HTERT RPE-1 (cell line): ENCODE results near the gene LVRN.

ENCODE experiments used
- in situ Hi-C: fragments of 300-500 bp; cut with MboI; formaldehyde crosslinking; loops from 4 replicates; pipeline ENCODE4 v1.14.3; 2020; ENCODE audit warnings: low sequenced_read_pairs

Gene LVRN

DNA sequence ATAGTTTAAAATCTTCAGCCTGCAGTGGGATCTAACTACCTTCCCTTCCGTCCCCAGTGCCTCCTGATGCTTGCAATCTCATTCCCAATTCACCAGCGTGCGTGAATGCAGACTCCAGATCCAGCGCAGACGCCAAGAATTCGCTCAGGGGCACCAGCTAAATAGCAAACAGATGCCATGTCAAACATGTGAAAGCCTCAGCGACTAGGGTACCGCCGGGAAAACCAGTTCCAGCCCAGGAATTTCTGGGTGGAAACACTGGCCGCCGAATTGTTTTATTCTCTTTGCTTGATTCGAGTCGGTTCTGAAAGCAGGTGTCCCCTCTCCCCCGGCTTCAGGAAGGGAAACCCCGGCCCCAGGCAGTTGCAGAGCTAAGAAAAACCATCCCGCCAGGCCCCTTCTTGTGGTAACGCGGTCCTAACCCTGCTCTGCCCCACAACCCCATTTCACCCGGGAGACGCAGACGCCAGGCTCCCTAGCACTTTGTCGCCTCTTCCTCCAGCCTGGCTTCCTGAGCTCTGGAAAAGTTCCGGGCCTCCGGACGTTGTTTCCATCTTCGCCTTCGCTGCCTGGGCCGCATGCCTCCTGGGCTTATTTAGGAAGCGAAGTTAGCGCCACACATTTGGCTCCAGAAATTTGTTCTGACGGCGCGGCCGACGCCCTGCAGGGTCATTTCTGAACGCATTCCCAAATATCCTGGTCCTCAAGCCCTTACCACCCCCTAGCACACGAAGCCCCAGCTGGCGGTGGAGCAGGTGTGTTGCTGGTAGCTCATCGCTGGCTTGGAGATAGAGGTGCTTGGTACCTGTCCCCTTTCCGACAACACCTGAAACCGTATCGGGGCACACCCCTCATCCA, 665 bp upstream of the LVRN start:
- in situ Hi-C loops = no loop called here

DNA sequence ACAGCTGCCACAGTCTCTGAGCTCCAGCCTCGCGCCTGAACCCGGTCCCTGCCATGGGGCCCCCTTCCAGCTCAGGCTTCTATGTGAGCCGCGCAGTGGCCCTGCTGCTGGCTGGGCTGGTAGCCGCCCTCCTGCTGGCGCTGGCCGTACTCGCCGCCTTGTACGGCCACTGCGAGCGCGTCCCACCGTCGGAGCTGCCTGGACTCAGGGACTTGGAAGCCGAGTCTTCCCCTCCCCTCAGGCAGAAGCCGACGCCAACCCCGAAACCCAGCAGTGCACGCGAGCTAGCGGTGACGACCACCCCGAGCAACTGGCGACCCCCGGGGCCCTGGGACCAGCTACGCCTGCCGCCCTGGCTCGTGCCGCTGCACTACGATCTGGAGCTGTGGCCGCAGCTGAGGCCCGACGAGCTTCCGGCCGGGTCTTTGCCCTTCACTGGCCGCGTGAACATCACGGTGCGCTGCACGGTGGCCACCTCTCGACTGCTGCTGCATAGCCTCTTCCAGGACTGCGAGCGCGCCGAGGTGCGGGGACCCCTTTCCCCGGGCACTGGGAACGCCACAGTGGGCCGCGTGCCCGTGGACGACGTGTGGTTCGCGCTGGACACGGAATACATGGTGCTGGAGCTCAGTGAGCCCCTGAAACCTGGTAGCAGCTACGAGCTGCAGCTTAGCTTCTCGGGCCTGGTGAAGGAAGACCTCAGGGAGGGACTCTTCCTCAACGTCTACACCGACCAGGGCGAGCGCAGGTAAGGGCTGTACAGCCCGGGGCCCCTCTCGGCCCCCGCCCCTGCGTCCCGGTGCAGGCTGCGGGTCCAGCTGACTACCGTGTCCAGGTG, 509 bp downstream of the LVRN start:
- in situ Hi-C loops = no loop called here

DNA sequence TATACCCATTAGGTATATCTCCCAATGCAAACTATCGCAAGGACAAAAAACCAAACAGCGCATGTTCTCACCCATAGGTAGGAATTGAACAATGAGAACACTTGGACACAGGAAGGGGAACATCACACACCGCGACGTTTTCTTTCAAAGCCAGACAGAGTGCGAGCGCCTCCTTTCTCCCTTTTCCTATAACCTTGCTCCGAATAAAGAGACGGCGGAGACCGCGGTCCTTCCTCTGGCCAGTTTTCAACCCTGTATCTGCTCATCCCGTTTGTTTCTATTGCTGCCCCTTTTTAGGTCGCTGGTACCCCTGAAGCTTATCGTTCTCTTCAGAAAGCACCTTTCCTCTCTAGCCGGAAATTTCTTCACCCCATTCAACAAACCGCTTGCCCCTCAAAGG, 1.3 kb downstream of the LVRN start:
- in situ Hi-C loops = no loop called here

DNA sequence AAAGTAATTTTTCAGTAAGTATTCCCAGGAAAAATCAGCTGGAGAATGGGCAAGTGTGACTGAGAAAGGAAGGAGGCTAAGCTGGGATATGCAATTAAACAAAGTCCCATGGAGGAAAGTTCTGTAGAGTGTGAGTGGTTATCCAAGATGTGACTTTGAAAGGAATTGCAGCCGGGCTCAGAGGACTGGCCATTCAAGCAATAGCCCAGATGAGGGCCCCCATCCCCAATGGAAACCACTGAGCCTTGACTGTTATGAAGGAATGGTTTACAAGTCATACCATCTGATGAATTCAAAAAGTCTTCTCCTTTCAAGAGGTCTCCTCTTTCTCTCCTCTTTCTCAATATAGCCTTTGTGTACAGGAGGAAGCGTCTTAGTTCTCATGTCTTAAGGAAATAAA, 6.5 kb downstream of the LVRN start:
- in situ Hi-C loops = no loop called here

DNA sequence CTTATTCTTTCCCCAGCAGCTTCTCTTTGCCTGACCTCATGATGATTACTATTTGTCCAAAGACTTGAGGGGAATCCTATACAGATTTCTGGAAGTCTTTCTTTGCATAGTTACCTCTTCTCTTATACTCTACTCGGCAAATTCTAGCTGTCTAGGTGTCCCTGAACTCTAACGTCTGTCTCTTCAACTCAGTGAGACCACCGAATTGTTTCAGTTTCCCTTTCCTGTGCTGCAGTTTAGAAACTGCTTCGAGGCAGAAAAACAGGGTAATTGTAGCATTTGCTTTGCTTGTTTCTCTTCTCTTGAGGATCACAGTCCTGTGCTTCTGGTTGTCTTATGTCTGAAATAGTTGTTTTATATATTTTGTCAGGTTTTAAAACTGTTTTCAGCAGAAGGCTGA, 14.8 kb downstream of the LVRN start:
- in situ Hi-C loops = no loop called here

DNA sequence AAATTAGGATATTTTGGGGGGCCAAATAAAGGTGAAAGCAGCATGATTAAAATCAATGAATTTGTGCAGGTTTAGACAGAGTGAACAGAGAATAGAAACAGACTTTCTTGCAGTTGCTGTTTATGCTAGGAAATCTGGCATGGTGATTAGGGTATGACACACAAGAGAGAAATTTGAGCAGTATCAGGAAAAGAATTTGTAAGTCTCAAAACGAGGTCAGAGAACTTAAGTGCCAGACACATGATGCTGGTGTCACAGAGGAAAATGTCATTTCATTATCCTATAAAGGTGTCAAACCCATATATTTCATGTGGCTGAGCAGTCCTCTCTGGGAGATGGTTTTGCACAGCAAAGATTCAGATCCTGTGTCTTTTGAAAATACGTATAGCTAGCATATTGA, 15.7 kb downstream of the LVRN start:
- in situ Hi-C loops = no loop called here

DNA sequence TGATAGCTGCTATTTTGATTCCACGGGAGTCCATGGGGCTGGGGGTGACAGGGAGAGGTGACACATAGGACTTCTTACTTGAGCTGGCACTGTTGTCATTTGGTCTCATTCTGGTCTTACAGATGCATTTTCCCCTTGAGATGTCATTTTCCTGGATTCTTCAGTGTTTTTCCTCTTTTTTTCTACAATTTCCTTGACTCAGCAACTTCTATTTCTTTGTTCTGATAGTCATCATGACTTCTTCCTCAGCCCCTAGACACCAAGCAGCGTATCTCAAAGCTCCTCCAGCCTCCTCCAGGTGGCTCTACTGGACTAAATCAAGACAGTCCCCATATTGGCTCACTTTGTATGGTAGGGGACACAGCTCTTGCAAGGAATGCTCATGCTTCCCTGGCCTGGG, 16.5 kb downstream of the LVRN start:
- in situ Hi-C loops = no loop called here

DNA sequence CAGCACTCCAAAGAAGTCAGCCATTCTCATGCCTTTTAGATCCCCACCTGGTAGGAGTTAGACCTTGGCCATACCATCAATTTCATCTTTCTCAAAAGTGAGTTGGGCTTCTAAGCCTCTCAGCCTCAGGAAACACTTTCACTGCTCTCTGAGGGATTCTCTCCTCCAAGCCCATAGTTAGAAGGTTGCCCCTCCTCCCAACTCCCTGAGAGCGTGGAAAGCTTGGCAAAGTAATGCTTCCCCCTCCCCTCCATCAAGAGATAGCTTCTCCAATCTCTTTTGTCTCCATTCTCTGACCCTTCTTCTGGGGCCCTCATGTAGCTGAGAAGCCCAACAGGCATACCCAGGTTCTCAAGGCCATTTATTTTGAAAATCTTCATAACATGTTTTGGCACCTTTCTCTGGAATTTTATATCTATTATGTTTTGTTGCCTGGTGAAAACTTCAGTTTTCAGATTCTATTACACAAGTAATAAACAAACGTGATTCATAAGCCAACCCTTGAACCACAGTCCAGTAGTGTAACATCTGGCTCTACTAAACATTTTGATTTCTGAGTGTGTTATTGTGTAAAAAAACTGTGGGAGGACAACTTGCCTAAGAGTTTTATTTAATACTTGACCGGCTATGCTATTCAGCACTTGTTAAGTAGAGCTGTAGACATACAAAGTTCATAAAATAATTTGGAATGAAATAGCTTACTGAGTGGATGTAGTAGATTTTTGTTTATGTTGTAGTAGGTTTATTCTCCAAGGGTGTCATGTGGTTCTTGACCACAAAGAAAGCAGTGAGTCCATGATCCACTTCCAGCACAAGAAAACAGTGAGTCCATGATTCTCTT, 17.1 kb downstream of the LVRN start:
- in situ Hi-C loops = no loop called here

DNA sequence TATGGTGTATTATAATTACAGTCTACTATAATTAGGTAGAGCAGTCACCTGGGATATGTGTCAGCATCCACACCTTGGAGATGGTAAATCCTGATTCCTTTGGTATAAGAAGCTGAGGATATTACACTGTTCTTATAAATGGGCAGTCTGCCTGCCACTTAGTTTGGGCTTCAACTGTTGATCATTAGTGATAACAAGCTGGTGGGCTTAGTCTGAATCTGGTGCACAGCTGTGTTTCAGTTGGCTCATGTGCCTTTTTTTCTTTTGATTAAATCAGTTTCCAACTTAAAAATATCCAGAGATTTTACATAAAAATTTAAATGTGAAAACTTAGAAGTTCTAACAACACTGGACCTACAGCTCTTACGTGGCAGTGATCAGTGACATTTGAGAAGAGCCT, 21.2 kb downstream of the LVRN start:
- in situ Hi-C loops = no loop called here

DNA sequence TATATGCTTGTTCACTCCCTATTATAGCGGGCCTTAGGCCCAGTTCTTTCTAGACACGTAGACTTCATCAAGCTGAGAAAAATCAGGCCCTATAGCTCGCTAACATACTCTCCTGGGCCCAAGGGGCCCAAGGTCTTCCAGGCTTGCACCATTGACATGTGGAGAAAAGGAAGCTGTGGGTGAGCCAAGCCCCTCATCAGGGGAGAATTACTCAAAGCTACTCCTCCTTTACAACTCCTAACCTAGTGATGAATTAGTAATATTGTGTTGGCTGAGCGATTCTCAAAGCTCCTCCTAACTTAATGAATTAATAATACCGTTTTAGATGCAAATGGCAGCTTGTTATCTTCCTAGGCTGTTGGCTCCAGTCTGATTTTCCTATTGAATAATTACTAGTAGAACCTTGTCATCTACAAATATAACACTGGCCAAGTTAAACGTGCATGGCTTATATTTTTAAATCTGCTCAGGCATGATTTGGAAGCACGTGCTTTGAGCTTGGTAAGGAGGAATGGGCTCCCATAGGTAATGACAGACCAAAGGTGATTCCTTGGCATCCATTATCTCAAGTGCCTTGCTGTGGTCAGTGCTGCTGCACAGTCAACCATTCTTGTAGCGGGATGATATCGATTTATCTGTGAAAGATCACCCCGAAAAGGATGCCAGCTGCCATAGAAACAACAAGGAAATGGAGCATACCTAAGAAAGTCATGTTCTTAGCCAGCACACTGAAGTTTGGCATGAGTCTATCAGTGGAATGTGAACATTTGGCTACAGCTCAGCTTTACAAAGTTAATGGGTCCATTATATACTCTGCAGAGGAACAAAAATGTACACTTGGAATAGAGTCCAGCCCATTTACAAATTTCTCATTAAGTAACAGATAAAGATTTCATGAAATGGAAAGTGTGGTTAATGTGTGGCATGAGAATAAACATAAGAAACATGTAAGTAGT, 23.8 kb downstream of the LVRN start:
- in situ Hi-C loops = no loop called here

DNA sequence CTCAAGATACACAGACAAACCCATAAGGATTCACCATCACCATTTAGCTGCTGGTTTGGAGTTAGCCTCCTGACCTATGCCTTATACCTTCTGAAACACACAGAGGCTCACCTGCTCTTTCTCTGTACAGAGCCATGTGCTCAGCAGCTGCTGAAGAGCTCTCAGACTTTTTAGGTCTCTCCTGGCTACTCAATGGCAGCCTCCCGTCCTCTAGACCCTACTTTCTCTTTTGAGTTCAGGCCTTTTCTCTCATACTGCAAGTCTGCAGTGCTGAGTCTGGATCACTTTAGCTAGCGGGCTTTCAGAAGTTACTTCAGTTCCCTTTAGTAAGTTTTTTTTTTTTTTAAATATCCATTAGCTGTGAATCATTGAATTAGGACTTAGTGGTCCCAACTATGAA, 25.7 kb downstream of the LVRN start:
- in situ Hi-C loops = no loop called here

DNA sequence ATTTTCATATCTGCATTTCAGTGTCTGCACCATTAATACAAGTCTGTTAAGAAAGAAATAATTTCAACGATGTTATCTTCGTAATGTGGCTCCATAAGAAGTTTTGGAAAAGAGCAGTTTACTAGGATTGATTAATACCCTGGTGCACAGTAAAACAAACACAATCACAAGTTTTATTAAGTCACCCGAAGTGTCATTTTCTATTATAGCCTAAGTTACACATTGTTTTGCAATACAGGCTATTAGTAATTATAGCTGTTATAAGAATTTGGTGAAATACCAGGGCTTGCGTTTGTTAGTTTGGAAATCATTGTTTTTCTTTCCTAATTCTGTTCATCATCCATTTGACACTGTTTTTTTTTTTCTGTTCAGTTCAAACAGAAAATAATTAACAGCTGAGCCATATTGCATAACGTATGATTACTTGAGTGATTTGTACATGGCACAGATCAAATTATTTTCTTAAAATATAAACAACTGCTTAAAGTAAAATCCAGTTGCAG, 30.6 kb downstream of the LVRN start:
- in situ Hi-C loops = no loop called here

DNA sequence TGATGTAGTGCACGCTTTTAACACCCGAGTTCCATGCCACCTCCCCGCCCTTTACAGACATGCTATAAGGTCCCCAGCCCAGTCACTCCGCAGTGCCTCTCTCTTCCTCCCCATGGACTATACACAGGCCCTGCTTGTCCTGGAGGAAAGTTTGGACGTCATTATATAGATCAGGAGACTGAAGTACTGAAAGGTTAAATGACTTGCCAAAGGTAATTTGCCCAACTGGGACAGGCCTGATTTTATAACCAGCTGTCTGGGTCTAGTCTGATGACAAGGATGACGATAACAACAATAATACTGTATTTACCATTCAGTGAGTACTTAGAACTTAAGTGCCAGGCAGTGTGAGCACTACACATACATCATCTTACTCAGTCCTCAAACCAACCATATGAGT, 33.1 kb downstream of the LVRN start:
- in situ Hi-C loops = no loop called here

DNA sequence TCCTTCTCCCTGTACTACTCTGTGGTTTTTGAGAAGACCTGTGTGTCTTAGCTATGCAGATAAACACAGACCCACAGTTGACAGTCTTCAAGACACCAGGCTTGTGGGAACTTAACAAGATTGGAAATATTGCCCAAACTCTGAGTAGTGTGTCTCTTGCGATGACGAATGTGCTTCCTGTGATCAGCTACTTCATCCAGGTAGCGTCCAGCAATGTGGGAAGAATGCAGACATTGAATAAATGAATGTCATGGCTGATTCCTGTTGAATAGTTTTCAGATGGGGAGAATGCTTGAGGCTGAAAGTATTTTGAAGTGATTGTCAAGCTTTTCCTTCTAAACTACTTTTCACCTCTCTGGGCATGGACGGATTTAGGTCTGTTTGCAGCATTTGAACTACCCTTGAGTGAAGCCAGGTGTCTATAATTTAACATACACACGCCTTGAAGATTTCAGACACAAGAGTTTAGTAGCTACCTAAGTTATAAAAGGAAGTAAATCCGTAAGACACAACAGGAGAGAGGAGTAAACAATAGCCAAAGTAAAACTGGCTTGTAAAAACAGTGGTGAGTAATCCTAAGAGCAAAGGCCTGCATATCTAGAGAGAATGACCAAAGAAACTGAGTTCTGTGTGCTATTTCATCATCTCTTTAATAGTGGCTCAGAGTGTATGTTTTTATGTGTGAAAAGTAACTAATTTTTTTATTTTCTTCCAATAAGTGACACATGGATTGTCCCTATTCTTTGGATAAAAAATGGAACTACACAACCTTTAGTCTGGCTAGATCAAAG, 40.0 kb downstream of the LVRN start:
- in situ Hi-C loops = no loop called here

DNA sequence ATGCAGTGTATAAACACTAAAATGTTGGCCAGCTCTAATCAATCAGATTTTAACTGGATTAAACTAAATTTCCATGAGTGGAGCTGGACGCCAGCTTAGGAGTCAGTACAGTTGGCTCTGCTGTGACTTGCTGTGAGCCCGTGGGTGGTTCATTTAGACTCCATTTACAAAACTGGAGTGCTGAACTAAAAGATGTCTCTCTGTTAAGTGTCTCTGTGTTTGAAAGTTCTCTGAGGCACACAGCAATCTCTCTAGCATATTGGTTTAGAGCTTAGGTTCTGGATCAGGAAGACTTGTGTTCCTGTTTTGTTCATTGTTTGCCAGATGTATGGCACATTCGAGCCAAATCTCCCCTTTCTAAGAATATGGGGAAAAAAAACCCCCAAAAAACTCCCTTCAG, 42.0 kb downstream of the LVRN start:
- in situ Hi-C loops = no loop called here

DNA sequence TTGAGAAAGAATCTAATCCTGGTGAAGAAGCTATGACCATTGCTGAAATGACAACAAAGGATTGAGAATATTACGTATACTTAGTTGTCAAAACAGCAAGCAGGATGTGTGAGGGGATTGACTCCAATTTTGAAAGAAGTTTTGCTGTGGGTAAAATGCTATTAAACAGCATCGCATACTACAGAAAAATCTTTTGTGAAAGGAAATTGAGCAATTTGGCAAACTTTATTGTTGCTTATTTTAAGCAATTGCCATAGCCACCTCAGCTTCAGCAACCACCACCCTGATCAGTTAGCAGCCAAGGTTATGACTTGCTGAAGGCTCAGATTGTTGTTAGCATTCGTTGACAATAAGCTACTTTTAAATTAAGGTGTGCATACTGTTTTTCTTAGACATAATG, 47.5 kb downstream of the LVRN start:
- in situ Hi-C loops = no loop called here

DNA sequence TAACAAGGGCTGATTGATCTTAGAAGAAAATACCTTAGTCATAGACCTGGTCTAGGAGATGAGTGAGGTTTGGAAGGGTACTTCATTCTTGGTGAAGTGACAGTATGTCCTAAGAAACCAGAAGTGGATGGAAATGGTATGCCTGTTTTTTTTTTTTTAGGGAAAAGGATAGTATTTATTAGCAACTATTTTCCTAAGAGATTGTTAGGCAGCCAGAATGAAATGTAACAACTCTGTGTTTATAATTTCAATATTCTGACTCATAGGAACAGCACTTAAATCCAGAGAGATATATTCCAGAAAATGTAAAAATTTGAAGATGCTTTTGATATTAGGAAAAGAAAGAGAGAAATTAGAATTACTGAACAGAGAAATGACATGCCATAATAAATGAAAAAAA, 48.8 kb downstream of the LVRN start:
- in situ Hi-C loops = no loop called here

DNA sequence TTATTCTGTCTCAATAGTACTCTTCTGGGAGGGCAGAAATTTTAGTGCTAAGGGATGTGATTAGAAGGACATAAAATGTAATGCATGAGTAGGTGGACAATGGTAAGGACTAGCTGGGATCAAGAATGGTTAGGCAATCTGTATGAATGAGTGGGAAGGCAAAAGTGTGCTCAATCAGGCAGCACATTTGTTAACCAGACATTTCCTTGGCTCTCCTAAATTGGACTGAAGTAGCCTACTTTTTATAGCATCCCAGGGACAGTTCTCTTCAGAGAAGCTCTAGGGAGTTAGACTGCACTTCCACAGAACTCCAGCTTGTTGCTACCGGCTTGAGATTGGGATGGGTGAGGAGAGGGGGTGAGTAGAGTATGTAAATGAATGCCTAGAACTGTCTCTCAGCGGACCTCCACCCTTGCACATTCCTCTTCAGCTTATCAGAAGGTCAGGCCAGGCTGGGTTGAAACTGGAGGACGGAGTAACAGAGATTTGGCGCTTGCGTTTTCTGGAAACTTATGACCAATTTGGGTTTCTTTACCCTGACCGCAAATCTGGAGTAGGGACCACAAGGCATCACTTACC, 51.0 kb downstream of the LVRN start:
- in situ Hi-C loops = no loop called here

DNA sequence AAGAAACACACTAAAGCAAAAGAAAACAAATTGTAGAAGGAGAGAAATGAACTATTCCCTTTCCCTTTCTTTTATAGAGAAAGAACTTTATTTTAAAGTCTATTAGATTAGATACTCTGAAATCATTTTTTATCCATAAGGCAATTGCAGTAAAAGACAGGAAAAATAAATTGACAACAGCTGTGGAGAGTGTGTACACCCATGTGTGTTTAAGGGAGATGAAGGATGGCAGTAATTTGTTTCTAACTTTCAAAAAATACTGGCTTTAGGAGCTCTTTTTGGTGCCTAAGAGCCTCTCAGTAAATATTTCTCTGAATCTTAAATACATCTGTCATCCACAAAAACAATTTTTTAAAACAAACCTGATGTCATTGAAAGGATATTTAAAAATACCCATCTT, 51.7 kb downstream of the LVRN start:
- in situ Hi-C loops = no loop called here
